T-cell (primary cell): ENCODE data around the gene ADCY5. TPM values are rescaled to one million over a fixed set of nuclear protein-coding genes. Genes with fewer than 3 reads are reported as not detected.

ENCODE experiments used
- ATAC-seq, 4 experiments: fragments of 200-7000 bp in 3 of 4; fragments of 150-1000 bp in 1 of 4; cut with Tn5 transposase; replicated peaks in 1 of 4; 1 replicate in 3 of 4; 2 replicates in 1 of 4; pipeline ENCODE4 v1.10.0; 2021; ENCODE audit warnings: moderate library complexity in 3 of 4, mild to moderate bottlenecking in 2 of 4, moderate number of reproducible peaks in 1 of 4
- CTCF ChIA-PET, 2 donors: fragments of 300-600 bp; sonication (Branson Sonifier 250); formaldehyde crosslinking; loops; one replicate each; lab custom pipeline; 2022; ENCODE audit warnings: antibody characterized with exemption in 2 of 2; lab: Charles Lee
- POLR2A ChIA-PET, 2 donors: fragments of 300-600 bp; sonication (Branson Sonifier 250); formaldehyde crosslinking; loops; one replicate each; lab custom pipeline; 2022; ENCODE audit warnings: antibody characterized with exemption in 2 of 2; lab: Charles Lee
- DNase-seq, 35 experiments: peaks; one replicate each; pipeline versions ENCODE4 v3.0.0 to v3.0.0-alpha.2; 2013 to 2023
- H3K27ac ChIP-seq: one replicate; pipeline ENCODE4 v1.5.1; 2013; ENCODE audit warnings: low read length
- H3K27me3 ChIP-seq, 2 experiments: replicated peaks in 1 of 2; 1 replicate in 1 of 2; 2 replicates in 1 of 2; pipeline versions ENCODE4 v1.6.1 to v1.7.0; 2013; ENCODE audit warnings: low read length in 1 of 2, mixed read lengths in 1 of 2; ENCODE audit not compliant: control insufficient read depth in 2 of 2, insufficient read depth in 2 of 2; ENCODE audit errors: extremely low read depth in 1 of 2
- H3K36me3 ChIP-seq, 2 donors: 1 replicate in 1 of 2; 2 replicates in 1 of 2; pipeline versions ENCODE4 v1.6.1 to v1.7.0; 2013; ENCODE audit warnings: low read length in 1 of 2; ENCODE audit not compliant: control insufficient read depth in 2 of 2, insufficient read depth in 1 of 2; ENCODE audit errors: extremely low read depth in 1 of 2
- H3K4me1 ChIP-seq, 2 experiments: 1 replicate in 1 of 2; 2 replicates in 1 of 2; pipeline versions ENCODE4 v1.6.1 to v1.7.0; 2013; ENCODE audit warnings: low read length in 2 of 2, mixed read lengths in 1 of 2; ENCODE audit not compliant: insufficient read depth in 2 of 2, control insufficient read depth in 1 of 2; ENCODE audit errors: extremely low read depth in 1 of 2
- H3K4me3 ChIP-seq, 2 donors: 1 replicate in 1 of 2; 2 replicates in 1 of 2; pipeline versions ENCODE4 v1.5.1 to v1.7.0; 2013; ENCODE audit warnings: mild to moderate bottlenecking in 2 of 2, low read length in 1 of 2, moderate library complexity in 1 of 2; ENCODE audit not compliant: control insufficient read depth in 1 of 2; ENCODE audit errors: extremely low read depth in 1 of 2
- H3K9me3 ChIP-seq: 2 replicates; pipeline ENCODE4 v1.7.0; 2013
- H3K27ac Mint-ChIP-seq, 2 donors: one replicate each; pipeline ENCODE4 v1.8.0; 2020 to 2021; ENCODE audit warnings: mild to moderate bottlenecking in 2 of 2, mixed read lengths in 2 of 2
- H3K27me3 Mint-ChIP-seq, 2 donors: one replicate each; pipeline ENCODE4 v1.8.0; 2021 to 2022; ENCODE audit warnings: mixed read lengths in 2 of 2
- H3K36me3 Mint-ChIP-seq: one replicate; pipeline ENCODE4 v1.8.0; 2021; ENCODE audit warnings: mixed read lengths
- H3K4me1 Mint-ChIP-seq, 3 donors: one replicate each; pipeline ENCODE4 v1.8.0; 2020 to 2022; ENCODE audit warnings: mixed read lengths in 3 of 3, mild to moderate bottlenecking in 1 of 3
- H3K4me3 Mint-ChIP-seq, 3 donors: one replicate each; pipeline ENCODE4 v1.8.0; 2020 to 2022; ENCODE audit warnings: mild to moderate bottlenecking in 3 of 3, mixed read lengths in 3 of 3, moderate library complexity in 3 of 3
- H3K9me3 Mint-ChIP-seq, 3 donors: one replicate each; pipeline ENCODE4 v1.8.0; 2020 to 2022; ENCODE audit warnings: mixed read lengths in 3 of 3
- WGBS: methylation state at CpG from one replicate; pipeline ENCODE4 v1.1.5; 2013; ENCODE audit warnings: missing lambda C conversion rate; ENCODE audit not compliant: insufficient coverage; 5-methylcytosine and 5-hydroxymethylcytosine counted together
- total RNA-seq, 35 experiments: library from RNA in 6 of 35; stranded (reverse) in 6 of 35; fragments of 120-200 nt in 1 of 35; gene quantifications; one replicate each; pipeline versions ENCODE4 v1.2.1 to v1.2.4 and lab custom pipeline; 2013 to 2026

ADCY5 gene
- total RNA-seq, 5 donors from 2014 or later (not counting 1 experiment from before 2014, with no cell fraction given), result 0.23 TPM; not detected in 4

DNA sequence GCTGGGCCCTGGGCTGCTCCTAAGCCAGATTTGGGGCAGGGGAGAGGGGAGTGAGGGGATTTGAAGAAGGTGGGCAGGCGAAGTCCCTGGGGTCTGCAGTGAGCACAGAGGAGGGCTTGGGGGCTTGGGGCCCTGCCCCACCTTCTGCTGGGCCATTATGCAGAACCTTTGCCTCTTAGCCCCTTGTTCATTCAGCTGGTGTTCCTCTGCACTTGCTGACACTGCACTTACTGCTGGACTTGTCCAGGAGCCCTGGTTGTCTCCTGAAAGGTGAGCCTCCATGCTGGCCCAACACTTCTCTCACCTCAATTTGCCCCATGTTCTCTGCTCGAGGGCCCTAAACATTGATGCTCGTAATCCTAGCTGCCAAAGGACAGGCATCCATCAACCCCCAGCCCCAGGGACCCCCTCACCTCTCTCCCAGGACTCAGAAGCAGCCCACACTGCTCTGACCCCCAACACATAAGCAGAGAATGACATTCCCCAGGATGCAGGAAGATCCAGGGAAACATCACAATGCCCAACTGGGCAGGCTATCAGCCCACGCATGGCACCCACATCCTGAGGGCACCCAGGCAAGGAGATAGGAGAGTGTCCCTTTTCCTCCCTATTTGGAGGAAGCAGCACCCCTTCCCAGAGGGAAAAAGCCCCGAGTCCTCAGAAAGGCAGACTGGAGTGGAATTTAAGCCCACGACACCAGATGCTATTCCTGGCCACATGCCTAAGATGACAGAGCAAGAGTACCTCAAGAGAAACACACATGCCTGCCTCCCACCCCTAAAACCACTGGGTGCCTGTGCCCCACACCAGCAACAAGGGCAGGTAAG lies 76.8 kb downstream of the ADCY5 start:
- Mint-ChIP-seq H3K36me3 (no peaks in the 10 kb centered on the region), H3K9me3 (peaks cover 0 to 6% (median 0%) of the 10 kb centered on the region in 3 donors), H3K4me1 (no peaks in the 10 kb centered on the region), H3K4me3 (no peak overlapping the region), H3K27me3 (peaks cover under 1 to 2% of the 10 kb centered on the region in 2 donors), H3K27ac (no peak overlapping the region)
- ChIA-PET POLR2A (no interaction called here), CTCF (interaction anchor here (0.7 to 0.9 kb wide), 2 partner anchors 45 to 182 kb away, joined by 3 read pairs; no protein-coding TSS in a partner anchor)
- Histone ChIP-seq H3K36me3 (no peaks in the 10 kb centered on the region), H3K9me3 (no peaks in the 10 kb centered on the region), H3K4me1 (no peaks in the 10 kb centered on the region), H3K27ac (no peak overlapping the region), H3K27me3 (peaks cover 0 to 12% of the 10 kb centered on the region in 2 experiments), H3K4me3 (no peak overlapping the region)
- WGBS, result 60% methylated on average over 4 of the region's 6 CpGs
- ATAC-seq (no peak), DNase-seq (no peak)

DNA sequence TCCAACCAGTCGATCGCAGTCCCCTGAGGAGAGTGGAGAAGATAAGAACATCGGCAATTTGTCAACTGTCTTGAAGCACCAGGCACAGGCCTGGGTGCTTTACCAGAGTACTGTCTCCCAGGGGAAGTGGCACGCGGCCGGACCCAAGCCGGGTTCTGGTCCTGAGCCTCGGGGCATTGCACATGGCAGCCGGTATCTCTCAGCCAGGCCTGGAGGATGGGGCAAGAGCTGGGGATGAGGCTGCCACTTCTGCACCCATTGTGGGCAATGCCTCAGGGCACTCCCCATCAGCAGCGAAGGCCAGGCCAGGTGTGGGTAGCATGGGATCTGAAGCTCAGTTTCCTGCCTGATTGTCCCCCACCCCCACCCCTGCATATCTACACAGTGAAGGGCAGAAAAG lies 77.5 kb downstream of the ADCY5 start:
- no peaks in the 10 kb centered on the region for H3K4me1 Mint-ChIP-seq
- H3K27ac ChIP-seq, result no peak overlapping the region
- no peak for DNase-seq
- H3K9me3 ChIP-seq, result no peaks in the 10 kb centered on the region
- peaks cover 0 to 6% (median 0%) of the 10 kb centered on the region in 3 donors for H3K9me3 Mint-ChIP-seq
- WGBS, result 84% methylated on average over 9 of the region's 10 CpGs
- ChIA-PET CTCF (interaction anchor here in 1 of 2 donors (0.7 kb wide), 1 partner anchor 45 kb away, joined by 3 read pairs; no protein-coding TSS in a partner anchor), POLR2A (no interaction called here)
- peaks cover 0 to 2% of the 10 kb centered on the region in 2 donors for H3K27me3 Mint-ChIP-seq
- peaks cover 0 to 12% of the 10 kb centered on the region in 2 experiments for H3K27me3 ChIP-seq
- no peak overlapping the region for H3K27ac Mint-ChIP-seq
- H3K4me3 Mint-ChIP-seq, result no peak overlapping the region
- no peaks in the 10 kb centered on the region for H3K36me3 ChIP-seq
- ATAC-seq, result no peak
- no peaks in the 10 kb centered on the region for H3K36me3 Mint-ChIP-seq
- H3K4me3 ChIP-seq, result no peak overlapping the region
- no peaks in the 10 kb centered on the region for H3K4me1 ChIP-seq

DNA sequence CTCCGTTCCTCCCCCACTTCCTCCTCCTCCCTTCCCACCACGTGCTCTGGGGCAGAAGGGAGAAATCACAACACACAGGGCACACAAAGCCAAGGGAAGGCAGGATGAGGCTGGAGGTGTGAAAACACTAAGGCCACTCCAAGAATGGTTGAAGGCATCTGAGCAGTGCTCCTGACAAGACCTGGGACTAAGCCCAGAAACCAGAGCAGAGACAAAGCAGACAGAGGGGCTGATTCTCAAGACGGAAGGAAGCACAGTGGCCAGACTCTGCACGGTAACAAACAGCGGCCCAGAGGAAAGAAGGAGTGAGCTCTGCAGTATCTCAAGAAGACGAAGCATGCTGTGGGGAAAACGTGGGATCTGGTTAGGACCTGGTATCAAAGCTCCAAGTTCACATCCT lies 78.1 kb downstream of the ADCY5 start:
- Mint-ChIP-seq H3K36me3 (no peaks in the 10 kb centered on the region), H3K9me3 (peaks cover 0 to 6% (median 0%) of the 10 kb centered on the region in 3 donors), H3K4me3 (no peak overlapping the region), H3K27me3 (peaks cover 1 to 6% of the 10 kb centered on the region in 2 donors), H3K27ac (no peak overlapping the region), H3K4me1 (no peaks in the 10 kb centered on the region)
- no peak overlapping the region for H3K27ac ChIP-seq
- H3K36me3 ChIP-seq, result no peaks in the 10 kb centered on the region
- POLR2A ChIA-PET, result no interaction called here
- H3K9me3 ChIP-seq, result no peaks in the 10 kb centered on the region
- H3K27me3 ChIP-seq, result peaks cover 0 to 12% of the 10 kb centered on the region in 2 experiments
- ATAC-seq, result no peak
- no peak overlapping the region for H3K4me3 ChIP-seq
- H3K4me1 ChIP-seq, result no peaks in the 10 kb centered on the region
- CTCF ChIA-PET, result interaction anchor here in 1 of 2 donors (0.7 kb wide), 1 partner anchor 44 kb away, joined by 3 read pairs; no protein-coding TSS in a partner anchor
- DNase-seq, result no peak
- 90% methylated on average over 3 of the region's 7 CpGs for WGBS

DNA sequence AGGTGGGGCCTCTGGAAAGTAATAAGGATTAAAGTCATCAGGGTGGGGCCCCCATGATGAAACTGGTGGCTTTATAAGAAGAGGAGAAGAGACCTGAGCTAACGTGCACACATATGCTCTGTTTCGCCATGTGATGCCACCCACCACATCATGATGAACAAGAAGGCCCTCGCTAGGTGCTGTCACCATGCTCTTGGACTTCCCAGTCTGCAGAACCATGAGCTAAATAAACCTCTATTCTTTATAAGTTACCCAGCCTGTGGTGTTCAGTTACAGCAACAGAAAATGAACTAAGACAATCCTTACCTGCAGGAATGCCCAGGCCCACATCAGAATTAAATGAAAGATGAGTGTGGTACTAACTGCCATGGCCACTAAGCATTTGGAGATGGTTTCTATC lies 79.8 kb downstream of the ADCY5 start:
- Histone ChIP-seq H3K27me3 (peaks cover 2 to 17% of the 10 kb centered on the region in 2 experiments), H3K9me3 (no peaks in the 10 kb centered on the region), H3K27ac (no peak overlapping the region), H3K4me3 (no peak overlapping the region), H3K4me1 (no peaks in the 10 kb centered on the region), H3K36me3 (no peaks in the 10 kb centered on the region)
- H3K9me3 Mint-ChIP-seq, result peaks cover 0 to 6% (median 0%) of the 10 kb centered on the region in 3 donors
- 94% methylated on average over 2 of the region's 3 CpGs for WGBS
- H3K36me3 Mint-ChIP-seq, result no peaks in the 10 kb centered on the region
- H3K27ac Mint-ChIP-seq, result no peak overlapping the region
- ChIA-PET CTCF (no interaction called here), POLR2A (no interaction called here)
- H3K4me1 Mint-ChIP-seq, result no peaks in the 10 kb centered on the region
- no peak overlapping the region for H3K4me3 Mint-ChIP-seq
- H3K27me3 Mint-ChIP-seq, result peaks cover 11 to 14% of the 10 kb centered on the region in 2 donors
- DNase-seq (no peak), ATAC-seq (no peak)

DNA sequence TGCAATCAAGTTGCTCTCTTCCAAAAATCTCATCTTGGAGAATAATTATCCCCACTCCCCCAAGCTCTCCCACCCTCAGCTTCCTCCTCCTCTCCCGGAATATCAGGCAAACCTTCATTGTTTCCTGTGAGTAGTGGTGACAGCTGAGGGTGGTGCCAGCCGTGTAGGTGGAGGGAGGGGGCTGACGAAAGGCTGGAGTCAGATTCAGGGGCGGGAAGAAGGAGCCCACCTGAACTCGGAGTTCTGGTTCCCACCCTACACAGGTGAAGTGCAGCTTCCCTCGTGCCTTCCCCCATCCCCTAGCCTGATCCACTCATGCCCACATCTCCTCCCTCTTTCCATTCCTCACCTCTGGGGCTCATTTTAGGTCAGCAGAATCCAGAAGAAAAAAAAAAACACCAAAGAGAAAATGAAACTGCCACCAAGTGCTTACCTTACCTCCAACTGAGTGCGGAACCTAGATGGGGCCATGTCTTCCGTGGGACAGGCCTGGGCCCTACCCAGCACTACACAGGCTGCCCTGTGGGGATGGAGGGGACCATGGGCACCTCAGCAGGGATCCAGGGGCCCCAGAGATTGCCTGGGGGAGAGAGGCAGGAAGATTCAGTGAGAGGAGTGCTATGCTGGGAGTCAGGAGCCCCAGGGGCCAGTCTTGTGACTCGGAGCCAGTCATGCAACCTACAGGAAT lies 81.3 kb downstream of the ADCY5 start:
- 85% methylated on average over 3 of the region's 9 CpGs for WGBS
- peaks cover 11 to 14% of the 10 kb centered on the region in 2 donors for H3K27me3 Mint-ChIP-seq
- H3K27me3 ChIP-seq, result peaks cover 2 to 14% of the 10 kb centered on the region in 2 experiments
- H3K4me1 ChIP-seq, result no peaks in the 10 kb centered on the region
- CTCF ChIA-PET, result interaction anchor here in 1 of 2 donors (0.5 kb wide), 1 partner anchor 655 kb away, joined by 3 read pairs; no protein-coding TSS in a partner anchor
- DNase-seq, result no peak
- H3K27ac Mint-ChIP-seq, result no peak overlapping the region
- no peaks in the 10 kb centered on the region for H3K36me3 ChIP-seq
- H3K9me3 Mint-ChIP-seq, result peaks cover 0 to 6% (median 0%) of the 10 kb centered on the region in 3 donors
- no peak for ATAC-seq
- H3K4me3 Mint-ChIP-seq, result no peak overlapping the region
- POLR2A ChIA-PET, result no interaction called here
- no peak overlapping the region for H3K27ac ChIP-seq
- no peaks in the 10 kb centered on the region for H3K4me1 Mint-ChIP-seq
- no peaks in the 10 kb centered on the region for H3K9me3 ChIP-seq
- H3K4me3 ChIP-seq, result no peak overlapping the region
- H3K36me3 Mint-ChIP-seq, result no peaks in the 10 kb centered on the region

DNA sequence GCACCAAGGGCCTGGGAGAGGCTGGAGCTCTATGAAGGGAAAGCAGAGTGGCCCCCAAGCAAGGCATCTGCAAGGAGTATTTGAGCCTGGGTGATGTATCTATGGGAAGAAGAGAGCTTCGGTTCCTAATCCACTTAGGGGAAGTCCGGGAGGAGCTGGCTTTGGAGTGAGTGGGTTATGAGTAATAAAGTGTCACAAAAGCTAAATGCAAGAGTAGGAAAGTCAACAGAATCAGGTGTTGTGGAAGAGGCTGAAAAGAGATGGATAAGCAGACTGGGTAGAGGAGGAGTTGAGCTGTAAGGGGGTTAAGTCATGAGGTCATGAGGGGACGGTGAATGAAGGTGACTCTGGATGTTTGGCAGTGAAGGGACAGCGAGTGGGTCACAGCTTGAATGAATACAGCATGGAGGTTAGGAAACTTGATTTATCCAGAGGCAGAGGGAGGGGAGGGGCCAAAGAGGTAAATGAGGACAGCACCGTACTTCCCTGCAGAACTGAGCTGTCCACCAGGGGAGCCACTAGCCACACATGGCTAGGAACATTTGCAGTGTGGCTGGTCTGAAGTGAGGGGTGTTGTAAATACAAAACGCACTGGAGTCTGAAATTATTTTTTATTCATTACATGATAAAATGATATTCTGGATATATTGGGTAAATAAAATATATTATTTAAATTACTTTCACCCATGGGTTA lies 83.3 kb downstream of the ADCY5 start:
- POLR2A ChIA-PET, result interaction anchor here in 1 of 2 donors (0.7 kb wide), 1 partner anchor 15 kb away, joined by 7 read pairs; no protein-coding TSS in a partner anchor
- Histone ChIP-seq H3K4me1 (no peaks in the 10 kb centered on the region), H3K4me3 (no peak overlapping the region), H3K36me3 (no peaks in the 10 kb centered on the region), H3K9me3 (no peaks in the 10 kb centered on the region), H3K27me3 (peaks cover 2 to 7% of the 10 kb centered on the region in 2 experiments), H3K27ac (no peak overlapping the region)
- peaks cover 0 to 6% (median 0%) of the 10 kb centered on the region in 3 donors for H3K9me3 Mint-ChIP-seq
- H3K27ac Mint-ChIP-seq, result no peak overlapping the region
- no peaks in the 10 kb centered on the region for H3K4me1 Mint-ChIP-seq
- ATAC-seq, result no peak
- H3K36me3 Mint-ChIP-seq, result no peaks in the 10 kb centered on the region
- no peak overlapping the region for H3K4me3 Mint-ChIP-seq
- CTCF ChIA-PET, result no interaction called here
- H3K27me3 Mint-ChIP-seq, result peaks cover 14 to 19% of the 10 kb centered on the region in 2 donors
- no peak for DNase-seq
- WGBS, result 76% methylated on average over 4 of the region's 6 CpGs
